NB4 (cell line): ENCODE measurements around the gene RIBC2.

Experiments used
- DNase-seq: peaks from one replicate; pipeline ENCODE4 v3.0.0; 2010; ENCODE audit warnings: low read depth
- H3K4me3 ChIP-seq: one replicate; pipeline ENCODE4 v1.5.1; 2011; ENCODE audit warnings: mild to moderate bottlenecking, low read depth, low read length, moderate library complexity
- CTCF ChIP-seq: IDR thresholded peaks from one replicate; pipeline ENCODE4 v1.5.1; 2012; ENCODE audit warnings: low read depth, low read length
- MYC ChIP-seq: IDR thresholded peaks from 2 replicates; pipeline ENCODE4 v1.6.1; 2011; ENCODE audit warnings: low read depth, low read length
- POLR2A ChIP-seq: IDR thresholded peaks from 2 replicates; pipeline ENCODE4 v1.6.1; 2011; ENCODE audit warnings: mild to moderate bottlenecking; ENCODE audit not compliant: insufficient read length; ENCODE audit errors: extremely low read depth
- TF ChIP-seq, protein P1 (sequence below): IDR thresholded peaks from 2 replicates; pipeline ENCODE4 v1.6.1; 2011; ENCODE audit warnings: low read depth, low read length

RIBC2 gene

GRCh38 chr22:45455212-45455611 is 41.7 kb downstream of the RIBC2 start:
- TF ChIP-seq, protein P1, sequence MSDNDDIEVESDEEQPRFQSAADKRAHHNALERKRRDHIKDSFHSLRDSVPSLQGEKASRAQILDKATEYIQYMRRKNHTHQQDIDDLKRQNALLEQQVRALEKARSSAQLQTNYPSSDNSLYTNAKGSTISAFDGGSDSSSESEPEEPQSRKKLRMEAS: no peak
- TF ChIP-seq CTCF: no peak
- TF ChIP-seq POLR2A: no peak
- no peak for TF ChIP-seq MYC
- no peak overlapping the region for H3K4me3 ChIP-seq
- no peak for DNase-seq

DNA sequence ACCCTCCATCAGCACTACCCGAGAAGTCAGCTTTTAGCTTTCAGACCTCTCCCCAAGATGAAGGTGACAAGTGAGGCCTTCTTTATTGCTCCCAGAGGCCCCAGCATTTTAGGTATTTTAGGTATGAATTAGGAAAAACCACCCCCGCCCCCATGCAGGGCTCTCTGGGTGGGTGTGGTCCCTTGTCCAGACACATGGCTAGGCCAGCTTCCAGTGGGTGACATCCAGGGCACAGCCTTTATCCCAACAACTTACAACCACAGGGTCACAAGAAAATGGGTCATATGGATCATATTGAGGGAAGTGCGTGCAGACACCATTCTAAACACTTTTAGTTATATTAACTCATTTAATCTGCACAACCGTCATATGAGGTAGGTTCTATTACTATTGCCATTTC is 42.1 kb downstream of the RIBC2 start:
- TF ChIP-seq MYC (no peak), CTCF (no peak), POLR2A (no peak)
- TF ChIP-seq, protein P1: no peak
- DNase-seq: no peak
- H3K4me3 ChIP-seq: no peak overlapping the region

DNA sequence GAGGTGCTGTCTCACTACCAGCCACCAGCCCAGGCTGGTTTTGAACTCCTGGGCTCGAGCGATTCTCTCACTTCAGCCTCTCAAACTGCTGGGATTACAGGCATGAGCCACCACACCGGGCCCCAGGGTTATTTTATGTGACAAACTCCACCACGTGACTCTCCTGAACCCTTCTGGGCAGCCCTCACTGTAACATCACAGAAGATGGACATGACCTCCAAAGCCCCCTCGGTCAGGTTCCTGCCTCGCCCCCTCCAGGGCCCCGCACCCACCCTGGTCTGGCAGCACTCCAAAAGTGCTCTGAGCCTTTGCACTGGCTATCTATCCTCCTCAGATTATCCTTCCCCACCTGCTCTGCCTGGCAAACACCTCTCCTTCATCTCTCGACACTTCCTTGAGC is 43.3 kb downstream of the RIBC2 start:
- DNase-seq: no peak
- TF ChIP-seq CTCF (no peak), POLR2A (no peak), MYC (no peak)
- TF ChIP-seq, protein P1: no peak

DNA sequence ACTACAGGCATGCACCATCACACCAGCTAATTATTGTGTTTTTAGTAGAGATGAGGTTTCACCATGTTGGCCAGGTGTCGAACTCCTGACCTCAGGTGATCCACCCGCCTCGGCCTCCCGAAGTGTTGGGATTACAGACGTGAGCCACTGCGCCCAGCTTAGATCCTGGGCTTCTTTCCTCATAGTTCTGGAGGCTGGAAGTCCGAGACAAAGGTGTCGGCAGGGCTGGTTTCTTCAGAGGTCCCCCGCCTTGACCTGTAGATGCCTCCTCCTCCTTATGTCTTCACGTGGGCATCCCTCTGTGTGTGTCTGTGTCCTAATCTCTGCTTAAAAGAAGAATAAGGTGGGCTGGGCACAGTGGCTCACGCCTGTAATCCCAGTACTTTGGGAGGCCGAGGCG is 45.0 kb downstream of the RIBC2 start:
- DNase-seq: no peak
- no peak for TF ChIP-seq MYC
- TF ChIP-seq POLR2A: no peak
- TF ChIP-seq CTCF: no peak
- TF ChIP-seq, protein P1: no peak
- H3K4me3 ChIP-seq: no peak overlapping the region

More for the DNA sequence above, 43.3 kb downstream of the RIBC2 start:
- H3K4me3 ChIP-seq: no peak overlapping the region

- H3K4me3 ChIP-seq: no peak overlapping the region
- TF ChIP-seq CTCF: no peak
- TF ChIP-seq MYC: no peak
- TF ChIP-seq, protein P1: no peak
- TF ChIP-seq POLR2A: no peak
- no peak for DNase-seq
Measured at GRCh38 chr22:45459235-45459634, 45.7 kb downstream of the RIBC2 start.
